GM15510 (cell line): ENCODE results near the gene HMGB3.

Experiments
- POLR2A ChIP-seq: IDR thresholded peaks from 3 replicates; pipeline ENCODE4 v1.6.1; 2011; ENCODE audit warnings: borderline replicate concordance; ENCODE audit not compliant: insufficient read length; ENCODE audit errors: extremely low read depth

Gene HMGB3

GRCh38 chrX:150968862-150969720 is 14.0 kb upstream of the HMGB3 start:
- TF ChIP-seq POLR2A = no peak

- no peak for TF ChIP-seq POLR2A
These were observed 10.7 kb upstream of the HMGB3 start for GRCh38 chrX:150972450-150972849.

DNA sequence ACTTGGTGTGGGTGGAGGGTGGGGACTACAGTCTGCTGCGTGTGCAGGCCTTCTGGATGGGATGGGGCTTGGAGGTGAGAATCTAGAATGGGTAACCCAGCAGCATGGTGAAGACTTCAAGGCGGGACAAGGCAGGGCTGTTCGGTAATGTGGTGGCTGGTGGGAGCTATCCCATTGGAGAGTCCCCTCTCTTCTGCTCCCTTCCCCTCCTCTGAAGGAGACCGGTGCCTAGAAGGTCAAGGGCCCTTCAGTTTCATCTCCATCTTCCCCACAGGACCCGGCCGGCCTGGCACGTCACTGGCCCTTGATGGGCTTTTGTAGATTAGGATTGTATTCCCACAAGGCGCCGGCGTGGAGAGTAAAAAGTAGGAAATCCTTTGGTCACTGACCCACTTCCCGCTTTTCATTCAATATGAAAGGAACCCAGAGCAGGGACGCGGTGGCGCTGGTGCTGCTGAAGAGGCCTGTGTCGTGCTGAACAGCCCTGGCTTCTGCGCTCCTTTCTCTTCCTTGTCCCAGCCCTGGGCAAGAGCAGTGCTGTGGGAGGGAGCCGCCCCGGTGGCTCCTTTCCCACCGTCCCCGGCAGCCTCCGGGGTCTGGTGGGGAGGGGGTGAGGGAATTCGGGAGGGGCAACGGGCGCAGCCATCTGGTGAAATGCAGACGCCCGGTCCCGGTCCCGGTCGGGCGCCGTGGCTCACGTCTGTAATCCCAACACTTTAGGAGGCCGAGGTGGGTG is 7.3 kb upstream of the HMGB3 start:
- TF ChIP-seq POLR2A = no peak

DNA sequence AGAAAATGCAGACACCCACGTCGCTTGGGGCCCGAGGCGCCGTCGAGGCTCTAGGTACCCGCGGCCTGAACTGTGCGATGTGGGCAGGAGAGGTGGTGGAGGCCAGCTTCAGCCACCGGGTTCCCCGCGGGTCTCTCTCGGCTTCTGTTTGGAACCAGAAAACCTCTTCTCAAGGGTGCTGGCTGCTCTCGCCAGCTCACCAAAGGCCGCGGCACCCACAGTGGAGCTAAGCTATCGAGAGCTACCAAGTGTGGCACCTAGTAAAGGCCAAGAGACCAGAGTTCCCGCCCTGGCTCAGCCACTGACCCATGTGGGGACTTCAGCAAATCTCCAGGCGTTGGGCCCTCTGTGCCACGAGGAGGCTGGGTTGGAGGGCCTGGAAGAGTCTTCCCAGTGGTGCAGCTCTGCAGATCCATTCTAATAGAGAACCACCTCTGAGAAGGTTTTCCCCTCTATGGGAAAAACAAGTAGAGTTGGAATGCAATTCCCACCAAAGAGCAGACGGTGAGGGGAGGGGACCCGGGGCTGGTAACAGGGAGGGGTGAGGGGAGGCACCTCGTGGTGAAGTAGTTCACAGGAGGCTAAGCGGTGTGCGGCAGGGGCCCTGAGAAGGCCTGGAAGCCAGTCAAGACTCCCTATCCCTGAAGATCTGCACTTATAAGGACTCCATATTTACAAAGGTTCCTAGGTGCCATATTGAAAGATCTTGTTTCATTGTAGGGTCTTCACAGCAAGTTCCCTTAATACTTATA is 5.5 kb upstream of the HMGB3 start:
- TF ChIP-seq POLR2A = no peak

- no peak for TF ChIP-seq POLR2A
These were observed 2.9 kb upstream of the HMGB3 start for GRCh38 chrX:150980186-150980585.

DNA sequence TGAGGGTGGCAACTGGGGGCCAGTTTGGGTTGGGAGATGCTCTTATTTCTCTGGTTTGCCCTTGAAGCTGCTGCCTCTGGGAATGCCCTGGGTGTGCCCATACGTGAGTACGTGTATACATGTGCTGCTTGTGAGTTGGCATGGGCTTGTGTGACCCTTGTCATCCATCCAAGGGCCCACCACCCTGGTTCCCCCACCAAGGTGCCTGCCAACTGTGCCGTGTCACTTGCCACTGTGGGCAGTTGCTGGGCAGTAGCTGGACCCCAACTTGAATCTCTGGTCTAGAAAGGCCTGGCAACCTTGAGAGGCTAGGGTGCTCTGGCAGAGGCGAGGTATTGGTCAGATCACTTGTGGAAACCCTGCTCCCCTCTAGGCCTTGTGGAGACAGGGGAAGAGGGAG is 2.4 kb upstream of the HMGB3 start:
- TF ChIP-seq POLR2A = no peak

DNA sequence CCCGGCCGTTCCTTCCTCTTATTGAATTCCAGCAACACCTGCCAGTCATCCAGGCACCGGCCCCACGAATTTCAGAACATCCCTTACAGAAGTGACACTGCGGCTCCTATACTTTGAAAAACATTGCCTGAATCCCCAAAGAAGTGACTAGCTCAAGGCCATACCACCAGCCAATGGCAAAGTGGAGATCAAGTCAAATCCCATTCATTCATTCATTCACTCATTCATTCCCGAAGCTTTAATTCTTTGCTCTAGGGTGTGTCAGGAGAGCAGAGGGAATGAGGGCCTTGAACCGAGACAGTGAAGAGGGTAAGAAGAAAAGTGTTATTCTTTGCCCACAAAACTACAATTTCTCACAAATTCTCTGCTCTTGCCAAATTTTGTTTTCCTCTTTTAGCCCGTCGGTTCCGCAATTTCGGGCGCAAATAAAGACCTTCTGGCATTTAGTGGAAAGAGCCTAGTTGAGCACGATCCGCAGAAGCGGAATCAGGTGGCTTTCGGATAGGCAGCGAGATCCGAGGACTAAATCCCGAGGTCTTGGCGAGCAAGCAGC is 824 bp upstream of the HMGB3 start:
- no peak for TF ChIP-seq POLR2A

DNA sequence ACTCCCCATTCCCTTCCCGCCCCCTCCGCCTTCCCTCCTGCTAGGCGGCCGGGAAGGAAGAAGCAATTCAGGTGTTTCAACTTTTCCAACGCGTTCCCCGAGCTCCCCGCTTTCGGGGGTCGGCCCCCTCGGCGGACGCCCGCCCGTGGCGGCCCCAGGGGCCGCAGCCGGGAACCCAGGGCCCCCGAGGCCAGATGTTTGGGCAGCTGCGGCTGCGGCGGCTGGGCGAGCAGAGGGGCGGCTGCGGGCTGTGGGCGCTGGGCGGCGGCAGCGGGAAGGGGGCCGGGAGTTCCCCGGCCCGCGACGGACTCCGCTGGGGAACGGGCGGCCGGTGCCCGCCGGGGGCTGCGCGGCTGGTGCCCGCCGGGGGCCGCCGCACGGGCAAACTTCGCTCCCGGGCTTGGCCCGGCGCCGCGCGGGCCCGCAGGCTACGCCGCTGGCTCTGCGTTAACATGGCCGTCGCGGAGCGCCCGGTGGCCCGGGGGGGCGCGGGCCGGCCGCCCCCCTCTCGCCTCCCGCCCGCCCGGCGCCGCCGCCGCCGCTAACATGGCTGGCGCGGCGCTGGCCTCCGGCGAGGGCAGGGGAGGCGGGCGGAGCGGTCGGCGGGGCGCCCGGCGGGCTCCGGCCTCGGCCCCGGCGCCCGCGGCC is 510 bp downstream of the HMGB3 start:
- TF ChIP-seq POLR2A = no peak

DNA sequence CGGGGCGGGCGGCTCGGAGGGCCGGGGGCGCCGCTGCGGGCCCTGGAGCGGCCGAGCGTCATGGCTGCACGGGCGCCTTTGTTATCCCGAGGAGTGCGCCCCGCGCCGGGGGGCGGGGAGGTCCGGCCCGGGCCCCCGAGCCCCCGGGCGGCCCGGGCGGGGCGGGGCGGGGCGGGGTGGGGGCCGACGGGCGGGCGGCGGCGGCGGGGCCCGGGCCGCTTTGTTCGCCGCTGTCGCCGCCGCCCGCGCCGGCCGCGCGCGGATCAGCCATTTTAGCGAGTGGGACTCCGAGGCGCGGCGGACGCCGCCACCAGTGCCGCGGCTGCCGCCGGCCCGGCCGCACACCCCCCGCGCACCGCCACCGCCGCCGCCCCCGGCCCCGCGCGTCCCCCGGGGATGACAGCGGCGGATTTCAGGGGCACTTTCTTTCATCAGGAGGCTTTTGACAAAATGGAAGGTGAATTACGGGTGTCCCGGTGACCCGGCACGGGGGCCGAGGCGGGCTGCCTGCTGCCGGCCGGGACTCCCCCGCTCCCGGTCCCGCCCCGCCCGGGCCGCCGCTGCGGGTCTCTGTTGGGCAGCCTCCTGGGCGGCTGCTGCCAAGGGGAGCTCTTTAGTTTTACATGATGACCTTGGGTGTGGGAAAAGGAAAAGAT is 1.2 kb downstream of the HMGB3 start:
- TF ChIP-seq POLR2A = no peak

DNA sequence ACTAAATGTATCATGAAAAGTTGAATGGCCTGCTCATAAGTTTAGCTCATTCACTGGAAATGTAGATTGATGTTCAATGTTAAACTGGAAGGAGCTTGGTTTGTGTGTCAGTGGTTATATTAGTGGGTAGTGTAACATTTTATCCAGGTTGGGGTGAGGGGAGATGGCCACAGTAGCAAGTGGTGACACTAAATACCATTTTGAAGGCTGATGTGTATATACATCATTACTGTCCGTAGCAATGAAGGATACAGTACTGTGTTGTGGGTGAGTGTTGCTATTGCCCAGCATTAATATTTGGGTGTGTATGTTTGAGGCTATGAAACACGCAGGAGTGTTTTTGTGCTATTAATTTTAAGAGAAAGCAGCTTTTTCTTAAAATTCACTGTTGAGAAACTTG is 6.3 kb downstream of the HMGB3 start:
- TF ChIP-seq POLR2A = no peak

- no peak for TF ChIP-seq POLR2A
These were observed 7.8 kb downstream of the HMGB3 start for GRCh38 chrX:150990910-150991309.

DNA sequence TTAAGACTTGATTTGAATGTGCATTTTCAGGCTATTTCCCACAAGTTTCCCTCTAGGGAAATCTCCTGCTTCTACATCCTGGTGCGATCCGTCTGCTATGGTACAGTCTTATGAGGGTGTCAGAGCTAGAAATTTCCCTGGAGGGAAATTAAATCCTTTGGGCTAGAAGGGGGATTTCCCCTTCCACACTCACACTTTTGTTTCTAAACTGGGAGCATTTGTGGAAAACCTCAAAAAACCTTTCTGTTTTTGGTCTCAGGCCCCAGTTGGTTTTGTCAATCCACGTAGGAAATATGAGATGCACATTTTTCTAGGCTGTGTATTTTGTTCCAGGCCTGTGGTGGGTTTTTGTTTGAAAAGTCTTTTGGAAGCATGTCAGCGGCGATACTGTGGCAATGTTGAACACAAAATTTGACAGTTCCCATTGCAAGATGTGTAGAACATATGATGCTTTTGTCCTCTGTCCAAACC is 17.8 kb downstream of the HMGB3 start:
- no peak for TF ChIP-seq POLR2A

GRCh38 chrX:151004085-151004484 is 20.9 kb downstream of the HMGB3 start:
- no peak for TF ChIP-seq POLR2A

DNA sequence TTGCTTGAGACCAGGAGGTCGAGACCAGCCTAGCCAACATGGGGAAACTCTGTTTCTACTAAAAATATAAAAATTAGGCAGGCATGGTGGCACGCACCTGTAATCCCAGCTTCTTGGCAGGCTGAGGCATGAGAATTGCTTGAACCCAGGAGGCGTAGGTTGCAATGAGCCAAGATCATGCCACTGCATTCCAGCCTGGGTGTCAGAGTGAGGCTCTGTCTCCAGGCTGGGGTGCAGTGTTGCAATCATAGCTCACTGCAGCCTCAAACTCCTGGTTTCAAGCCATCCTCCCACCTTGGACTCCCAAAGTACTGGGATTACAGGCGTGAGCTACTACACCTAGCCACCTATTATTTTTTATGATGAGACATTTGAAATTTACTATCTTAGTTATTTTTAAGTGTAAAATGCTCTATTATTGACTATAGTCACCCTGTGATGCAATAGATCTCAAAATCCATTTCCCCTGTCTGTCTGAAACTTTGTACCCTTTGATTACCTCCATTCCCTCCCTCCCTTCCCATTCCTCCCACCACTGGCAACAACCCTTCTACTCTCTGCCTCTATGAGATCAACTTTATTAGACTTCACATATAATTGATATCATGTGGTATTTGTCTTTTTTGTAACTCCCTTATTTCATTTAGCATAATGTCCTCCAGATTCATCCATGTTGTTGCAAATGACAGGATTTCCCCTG is 23.4 kb downstream of the HMGB3 start:
- no peak for TF ChIP-seq POLR2A

- TF ChIP-seq POLR2A = no peak
These were observed 26.4 kb downstream of the HMGB3 start for GRCh38 chrX:151009582-151009981.
